Glomerular visceral epithelial cell (primary cell): ENCODE data around the gene PCYT2.

Source experiments
- DNase-seq: peaks from one replicate; pipeline ENCODE4 v3.0.0-alpha.2; 2016; ENCODE audit errors: extremely low spot score

The PCYT2 gene

GRCh38 chr17:81858967-81859905, 52.0 kb downstream of the PCYT2 start:
- no peak for DNase-seq

- DNase-seq = no peak
Observed at GRCh38 chr17:81858170-81858966, 52.8 kb downstream of the PCYT2 start.

- no peak for DNase-seq
Observed at GRCh38 chr17:81854974-81855774, 56.0 kb downstream of the PCYT2 start.

- no peak for DNase-seq
Observed at GRCh38 chr17:81852237-81852636, 59.0 kb downstream of the PCYT2 start.

GRCh38 chr17:81851423-81851822, 59.8 kb downstream of the PCYT2 start:
- DNase-seq = no peak
